K562 (cell line): ENCODE results near the gene SMIM13. TPM values are rescaled to one million over a fixed set of nuclear protein-coding genes. Genes with fewer than 3 reads are reported as not detected.

ENCODE experiments used
- ARID1B ChIP-seq: fragments of 450-650 bp; IDR thresholded peaks from 2 replicates; pipeline ENCODE4 v1.6.1; 2016; ENCODE audit warnings: antibody characterized with exemption, mild to moderate bottlenecking, inconsistent platforms
- ATF3 ChIP-seq, 2 experiments: fragments of 450-650 bp in 1 of 2; sonication (generic) in 1 of 2; formaldehyde crosslinking in 1 of 2; IDR thresholded peaks in 1 of 2; conservative IDR thresholded peaks in 1 of 2; 2 replicates each; pipeline versions ENCODE4 v1.6.1 to v1.8.1; 2016 to 2023; ENCODE audit warnings: mild to moderate bottlenecking in 2 of 2, moderate library complexity in 2 of 2, inconsistent platforms in 1 of 2, missing genetic modification reagents in 1 of 2
- MCM2 ChIP-seq: fragments of 450-650 bp; IDR thresholded peaks from 2 replicates; pipeline ENCODE4 v1.6.1; 2017; ENCODE audit warnings: low read depth, mild to moderate bottlenecking
- MGA ChIP-seq: fragments of 450-650 bp; IDR thresholded peaks from 2 replicates; pipeline ENCODE4 v1.6.1; 2016; ENCODE audit warnings: mild to moderate bottlenecking, moderate library complexity
- RREB1 ChIP-seq: fragments of 250-450 bp; sonication (Bioruptor Pico); IDR thresholded peaks from 2 replicates; pipeline ENCODE4 v1.4.0; 2020
- SMARCA5 ChIP-seq: fragments of 450-650 bp; IDR thresholded peaks from 2 replicates; pipeline ENCODE4 v1.6.1; 2016
- SUPT5H ChIP-seq: fragments of 450-650 bp; IDR thresholded peaks from 2 replicates; pipeline ENCODE4 v1.6.1; 2016
- TAL1 ChIP-seq: fragments of 450-650 bp; IDR thresholded peaks from 2 replicates; pipeline ENCODE4 v1.6.1; 2016; ENCODE audit warnings: mild to moderate bottlenecking
- THRA ChIP-seq: fragments of 450-650 bp; IDR thresholded peaks from 2 replicates; pipeline ENCODE4 v1.6.1; 2017; ENCODE audit warnings: mild to moderate bottlenecking, moderate library complexity
- polyA plus RNA-seq, 8 experiments: library from polyadenylated mRNA; depleted of rRNA in 4 of 8; stranded (reverse) in 5 of 8; unstranded in 3 of 8; fragments of >200 nt; fragmentation: Nextera tagmentation in 2 of 8; fragmentation: Illumina TruSeq in 1 of 8; extraction: Ambion mirVana in 2 of 8; extraction: Trizol in 1 of 8; gene quantifications; 2 replicates each; pipeline versions ENCODE4 v1.2.1 to v1.2.3, GENCODE V29; 2011 to 2014; ENCODE audit warnings: inconsistent platforms in 1 of 8, missing spikeins in 1 of 8
- total RNA-seq, 7 experiments: library from RNA; depleted of rRNA in 6 of 7; stranded (reverse); fragments of >200 nt in 6 of 7; fragmentation: Illumina TruSeq in 2 of 7; extraction: Trizol in 2 of 7; gene quantifications; 2 replicates each; pipeline versions ENCODE4 v1.2.1 to v1.2.3, GENCODE V29; 2011 to 2021; ENCODE audit warnings: low replicate concordance in 1 of 7

SMIM13 gene
- total and polyA plus RNA-seq, 9 of the 15 experiments (the other 6 are each of a cell fraction or from before 2014, with no cell fraction given): 5.5 to 24.8 (median 11.7) TPM

- TF ChIP-seq MGA (no peak), THRA (no peak), SMARCA5 (no peak), ATF3 (IDR thresholded peaks at IDR 0.05) (no peak), ATF3 (CRISPR knock-in tag; conservative IDR thresholded peaks at IDR 0.05) (no peak), RREB1 (CRISPR knock-in tag) (no peak), MCM2 (no peak), TAL1 (peak; percentile 52; the same call in 1 of the 2 replicates), SUPT5H (no peak), ARID1B (peak; percentile 45; the same call in 1 of the 2 replicates)
Observed at GRCh38 chr6:11078266-11078665, 15.4 kb upstream of the SMIM13 start (continued).
